Fibroblast of skin of right biceps (primary cell): ENCODE data around the gene POU2F1.
A peak's percentile ranks its signal among the peaks of the same experiment; 100 is the strongest.
"Not testable (repeated sequence)": the region's sequence is repeated elsewhere in the genome, so short reads cannot be mapped to it uniquely, and the experiment has no call there.

Experiments
- DNase-seq: peaks from one replicate; pipeline ENCODE4 v3.0.0-alpha.2; 2013

Gene POU2F1

GRCh38 chr1:167206166-167206835 is 14.4 kb upstream of the POU2F1 start:
- no peak for DNase-seq

DNA sequence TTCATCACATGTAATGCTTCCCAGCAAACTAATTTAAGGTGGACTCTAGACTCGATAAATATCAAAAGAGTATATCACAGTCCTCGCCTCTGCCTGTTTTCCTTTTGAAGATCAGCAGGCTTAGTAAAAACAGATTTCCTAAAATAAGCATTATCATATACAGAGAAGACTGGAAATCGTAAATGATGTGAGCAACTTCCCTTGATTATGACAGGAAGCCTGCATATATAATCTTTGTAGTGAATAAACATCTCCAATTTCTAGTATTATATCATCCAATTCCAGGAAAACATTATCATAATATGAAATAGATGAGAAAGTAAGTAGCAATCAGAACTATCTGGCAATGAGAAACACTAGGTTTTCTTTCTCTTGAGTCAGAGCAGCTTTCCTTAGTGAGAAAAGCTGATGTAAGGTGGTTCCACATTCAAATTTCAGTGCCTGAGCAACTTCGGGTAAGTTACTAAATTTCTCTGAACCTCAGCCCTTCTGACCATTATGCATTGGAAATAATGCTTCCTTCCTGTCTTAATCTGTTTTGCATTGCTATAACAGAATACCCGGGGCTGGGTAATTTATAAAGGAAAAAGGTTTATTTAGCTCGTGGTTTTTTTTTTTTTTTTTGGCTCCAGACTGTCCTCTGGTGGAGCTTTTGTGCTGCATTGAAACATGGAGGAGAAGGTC is 12.6 kb upstream of the POU2F1 start:
- DNase-seq, result no peak

DNA sequence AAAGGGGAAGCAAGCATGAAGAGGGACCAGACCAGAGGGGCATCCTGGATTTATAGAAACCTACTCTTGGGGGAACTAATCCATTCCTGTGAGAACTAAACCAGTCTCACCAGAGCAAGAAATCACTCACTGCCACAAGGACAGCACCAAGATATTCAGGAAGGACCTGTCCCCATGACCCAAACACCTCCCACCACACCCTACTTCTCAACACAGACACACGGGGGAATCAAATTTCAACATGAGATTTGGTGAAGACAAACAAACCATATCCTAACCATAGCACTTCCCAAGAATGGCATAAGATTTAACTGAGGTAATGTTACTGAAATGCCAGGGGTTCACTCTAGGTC is 12.1 kb upstream of the POU2F1 start:
- no peak for DNase-seq

DNA sequence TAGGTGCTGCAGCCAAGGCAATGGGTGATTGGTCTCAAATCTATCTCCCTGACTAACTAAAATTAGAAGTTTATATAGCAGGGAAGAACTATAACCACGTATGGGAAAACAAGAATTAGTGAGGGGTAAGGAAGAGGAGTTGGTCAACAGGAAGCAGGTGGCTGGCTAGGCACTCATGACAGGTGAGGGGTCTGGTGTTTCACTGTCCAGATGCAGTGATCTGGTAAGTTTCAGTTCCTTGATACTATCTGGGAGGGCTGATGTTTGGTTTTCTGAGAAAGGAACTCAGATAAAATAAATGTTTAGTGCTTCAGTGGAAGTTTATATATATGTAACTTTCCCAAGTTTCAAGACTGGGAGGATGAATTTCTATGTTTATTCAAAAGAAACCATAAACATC is 11.6 kb upstream of the POU2F1 start:
- no peak for DNase-seq

GRCh38 chr1:167210966-167211674 is 9.6 kb upstream of the POU2F1 start:
- DNase-seq, result no peak

- no peak for DNase-seq
These were observed 8.7 kb upstream of the POU2F1 start for GRCh38 chr1:167212025-167212424.

GRCh38 chr1:167216809-167217208 is 3.9 kb upstream of the POU2F1 start:
- DNase-seq, result no peak

GRCh38 chr1:167219194-167219593 is 1.5 kb upstream of the POU2F1 start:
- no peak for DNase-seq

DNA sequence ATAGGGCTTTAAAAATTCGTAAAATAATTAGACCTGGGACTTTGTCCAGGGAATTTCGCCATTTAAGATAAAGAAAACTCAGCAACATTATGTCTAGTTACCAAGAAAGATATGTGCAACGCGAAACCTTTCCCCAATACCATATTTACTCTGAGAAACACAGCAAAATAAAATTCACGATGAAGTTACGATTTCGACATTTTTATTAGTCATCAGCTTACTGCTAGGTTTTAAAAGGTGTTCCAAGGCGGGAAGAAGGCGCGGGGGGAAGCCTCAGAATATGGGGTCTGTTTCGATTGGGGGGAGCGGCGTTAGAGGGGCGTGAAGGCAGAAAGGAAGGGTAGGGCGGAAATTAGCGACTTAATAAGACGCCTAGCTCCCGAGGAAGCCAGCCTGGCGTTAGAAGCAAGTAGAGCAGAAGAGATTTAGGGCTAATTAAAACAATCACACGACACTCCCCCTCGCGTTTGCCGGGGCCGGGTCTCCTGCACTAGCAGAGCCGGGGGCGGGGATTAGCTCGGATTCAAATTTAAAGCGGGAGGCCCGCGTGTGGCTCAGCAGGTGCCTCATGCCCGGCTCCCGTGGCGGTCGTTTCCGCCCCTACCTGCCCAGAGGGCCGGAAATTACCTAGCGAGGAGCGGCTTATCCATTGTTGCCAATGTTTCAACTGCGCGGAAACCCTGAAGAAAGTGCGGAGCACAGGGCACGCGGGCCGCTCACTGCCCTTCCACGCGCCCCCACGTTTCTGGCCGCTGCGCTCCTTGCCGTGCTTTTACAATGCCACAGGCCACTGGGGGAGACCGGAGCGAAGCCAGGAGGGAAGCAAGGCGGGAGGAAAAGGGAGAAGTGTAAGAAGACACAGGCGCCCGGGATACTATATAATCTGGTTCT is 795 bp upstream of the POU2F1 start:
- DNase-seq, result peak; percentile 57

DNA sequence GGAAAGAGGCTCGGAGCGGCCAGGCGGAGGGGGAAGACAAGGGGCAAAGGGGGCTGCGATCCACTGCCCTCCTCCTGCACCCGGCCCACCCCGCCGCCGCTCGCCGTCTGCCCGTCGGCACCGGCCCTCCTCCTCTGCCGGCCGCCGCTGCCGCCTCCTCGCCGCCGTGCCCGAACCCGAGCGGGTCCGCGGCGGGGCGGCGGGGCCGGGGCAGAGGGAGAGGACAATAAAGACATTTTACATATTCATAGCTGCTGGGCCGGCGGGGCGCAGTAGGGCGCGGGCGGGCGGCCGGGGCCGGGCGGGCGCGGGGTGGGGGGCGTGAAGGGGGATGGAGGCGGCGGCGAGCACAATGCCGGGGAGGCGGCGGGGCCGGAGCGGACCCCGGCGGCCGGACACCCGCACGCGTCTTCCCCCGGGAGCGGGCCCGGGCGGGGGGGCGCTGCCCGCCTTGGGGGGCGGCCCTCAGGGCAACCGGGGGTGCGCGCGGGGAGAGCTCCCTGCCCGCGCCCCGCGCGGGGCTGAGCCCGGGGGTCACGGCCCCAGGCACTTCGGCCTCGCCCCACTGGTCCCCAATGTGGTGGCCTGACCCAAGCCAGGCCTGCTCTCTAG is 546 bp downstream of the POU2F1 start:
- no peak for DNase-seq

DNA sequence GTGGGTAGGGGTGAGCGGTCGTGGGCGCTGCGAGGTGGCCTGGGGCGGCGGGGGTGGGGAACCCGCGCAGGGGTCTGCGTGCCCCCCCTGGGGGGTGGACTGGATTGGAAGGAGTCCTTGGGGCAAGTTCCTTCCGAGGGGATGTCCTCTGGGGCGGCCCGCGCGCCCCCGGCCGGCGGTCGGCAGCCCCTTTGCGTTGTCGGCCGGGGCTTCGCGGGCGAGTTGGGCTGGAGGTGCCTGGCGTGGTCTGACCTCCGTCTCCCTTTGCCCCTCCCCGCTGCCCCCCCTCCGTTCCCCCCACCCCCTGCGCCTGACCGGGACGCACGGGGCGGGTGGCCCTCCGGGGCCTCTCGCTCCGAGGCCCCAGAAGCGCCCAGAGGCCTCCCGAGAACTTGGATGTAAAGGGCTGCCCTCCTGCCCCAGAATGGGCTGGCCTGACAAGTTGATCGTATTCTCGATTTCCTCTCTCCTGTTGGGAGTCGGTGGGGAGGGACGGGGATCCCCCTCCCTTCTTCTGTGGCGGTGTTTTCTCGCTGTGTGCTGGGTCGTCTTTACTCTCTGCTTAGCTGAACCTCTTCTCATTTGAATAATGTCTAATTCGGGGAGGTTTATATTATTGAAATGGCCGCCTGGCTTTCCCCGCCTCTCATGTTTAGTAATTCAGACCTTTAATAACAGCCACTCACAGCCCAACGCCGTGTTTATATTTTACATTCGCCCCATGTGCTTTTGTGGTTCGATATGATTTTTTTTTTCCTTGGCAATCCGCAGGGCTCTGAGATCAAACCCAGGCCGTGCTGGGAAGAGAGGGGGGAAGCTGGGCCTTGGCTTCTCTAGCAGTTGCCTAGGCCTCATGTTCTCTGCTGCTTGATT is 1.3 kb downstream of the POU2F1 start:
- DNase-seq, result peak; percentile 72

DNA sequence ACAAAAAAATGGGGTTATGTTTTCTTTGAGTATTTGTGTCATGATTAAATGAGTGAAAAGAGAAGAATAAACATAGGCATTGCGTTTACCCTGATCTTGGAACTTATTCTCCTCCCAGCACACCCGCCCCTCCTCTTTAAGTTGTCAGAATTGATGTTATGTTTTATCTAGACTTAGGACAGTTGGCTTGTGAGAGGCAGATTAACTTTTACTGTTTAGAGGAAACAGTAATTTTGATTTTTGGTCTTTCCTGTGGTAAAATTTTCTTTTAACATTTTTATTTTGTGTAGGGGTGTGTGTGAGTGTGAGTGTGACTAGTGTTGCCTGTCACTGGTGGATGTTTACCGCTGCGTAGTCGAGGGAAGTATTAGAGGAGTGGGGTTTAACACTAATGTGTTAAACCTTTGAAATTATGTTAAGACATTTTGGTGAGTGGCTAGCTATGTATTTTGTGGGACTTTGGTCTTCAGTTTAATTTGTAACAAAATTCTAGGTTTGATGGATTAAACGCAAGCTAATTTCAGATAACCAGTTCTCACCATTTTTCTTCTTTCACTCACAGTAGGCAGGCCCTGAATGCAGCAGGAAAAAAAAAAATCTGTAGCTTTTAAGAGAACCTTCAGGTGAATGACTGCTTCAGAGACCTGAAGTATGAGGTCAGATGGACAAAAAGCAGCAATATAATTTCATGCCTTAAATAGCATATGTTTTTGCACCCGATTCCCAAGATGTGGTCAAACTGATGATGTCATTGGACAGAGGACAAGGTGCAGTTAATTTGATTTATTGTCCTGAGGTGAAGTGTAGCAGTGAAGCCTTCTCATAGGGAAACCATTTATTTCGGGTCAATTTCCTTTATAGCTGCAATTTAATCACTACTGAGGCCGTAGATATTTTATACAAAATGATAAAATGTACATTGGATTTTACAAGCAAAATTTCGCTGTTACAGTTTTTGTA is 2.7 kb downstream of the POU2F1 start:
- peak; percentile 33 for DNase-seq

DNA sequence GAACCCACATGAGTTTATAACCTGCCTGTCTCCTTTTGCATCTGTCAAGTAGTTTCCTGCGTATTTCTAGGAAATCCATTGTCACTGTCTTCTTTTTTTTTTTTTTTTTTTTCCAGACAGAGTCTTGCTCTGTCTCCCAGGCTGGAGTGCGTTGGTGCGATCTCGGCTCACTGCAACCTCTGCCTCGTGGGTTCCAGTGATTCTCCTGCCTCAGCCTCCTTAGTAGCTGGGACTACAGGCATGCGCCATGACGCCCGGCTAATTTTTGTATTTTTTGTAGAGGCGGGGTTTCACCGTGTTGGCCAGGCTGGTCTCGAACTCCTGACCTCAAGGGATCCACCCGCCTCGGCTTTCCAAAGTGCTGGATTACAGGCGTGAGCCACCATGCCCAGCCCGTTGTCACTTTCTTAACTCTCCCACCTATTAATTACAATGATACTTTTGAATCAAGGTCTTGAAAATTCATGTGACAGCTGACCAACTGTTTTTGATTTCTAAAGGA is 4.1 kb downstream of the POU2F1 start:
- DNase-seq, result not testable (repeated sequence)

DNA sequence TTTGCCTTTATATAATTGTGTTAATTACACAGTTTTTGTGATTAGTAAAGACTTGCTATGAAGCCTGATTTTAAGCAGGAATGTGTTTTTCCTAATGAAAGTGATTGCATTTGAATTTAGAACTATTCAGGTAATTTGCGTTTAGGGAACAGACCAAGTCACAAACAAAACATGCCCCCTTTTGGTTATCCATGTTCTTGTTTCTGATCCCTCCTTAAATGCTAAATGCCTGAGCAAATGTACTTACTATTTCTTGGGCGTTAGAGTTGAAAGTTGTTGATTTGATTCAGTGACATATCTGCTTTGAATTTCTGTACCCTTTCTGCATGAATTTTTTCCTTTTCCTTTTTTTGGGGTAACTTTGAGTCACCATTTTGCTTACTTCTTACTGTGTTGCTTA is 5.2 kb downstream of the POU2F1 start:
- no peak for DNase-seq

DNA sequence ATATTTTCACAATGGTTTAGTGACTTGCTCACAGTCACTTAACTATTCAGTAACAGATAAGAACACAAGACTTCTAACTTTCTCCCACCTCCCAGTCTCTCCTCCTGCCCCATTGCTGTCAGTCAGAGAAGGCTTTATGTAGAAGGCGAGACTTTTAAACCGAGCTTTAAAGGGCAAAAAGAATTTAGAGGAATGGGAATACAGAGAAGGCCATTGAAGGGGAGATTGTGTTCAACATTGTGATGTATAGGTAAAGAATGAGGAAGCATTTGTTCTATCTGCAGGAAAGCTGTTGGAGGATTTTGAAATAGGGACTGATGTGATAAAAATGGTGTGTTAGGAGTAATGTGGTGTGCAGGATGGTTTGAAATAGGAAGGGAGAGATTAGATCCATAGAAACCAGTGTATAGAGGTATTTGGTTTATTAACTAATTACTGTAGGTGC is 7.3 kb downstream of the POU2F1 start:
- no peak for DNase-seq

DNA sequence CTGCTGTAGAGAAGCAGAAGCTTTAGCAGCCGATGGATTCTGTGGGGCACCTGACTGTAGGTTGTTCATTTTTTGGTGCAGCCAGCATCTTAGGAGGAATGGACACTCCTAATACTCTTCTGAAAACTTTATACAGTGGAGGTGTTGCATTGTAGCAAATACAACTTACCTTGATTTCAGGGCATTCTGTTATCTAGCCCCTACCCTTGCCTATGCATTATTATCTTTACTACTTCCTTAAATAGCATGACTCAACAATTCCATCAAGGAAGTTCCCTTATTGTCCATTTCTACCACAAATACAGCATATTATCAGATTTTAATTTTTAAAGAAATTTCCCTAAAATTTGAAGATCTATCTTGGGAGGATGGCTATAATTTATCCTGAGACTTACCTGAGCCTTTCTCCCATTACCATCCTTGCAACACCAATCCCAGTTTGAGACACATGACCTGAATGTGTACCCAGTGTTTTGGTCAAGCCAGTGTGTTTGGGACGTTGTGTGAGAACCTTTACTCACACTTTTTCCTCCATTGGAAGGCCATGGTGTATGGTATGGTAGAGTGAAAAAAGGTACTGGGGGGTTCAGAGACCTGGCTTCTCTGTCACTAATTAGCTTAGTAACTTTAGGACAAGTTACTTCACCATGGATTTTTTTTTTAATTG is 9.2 kb downstream of the POU2F1 start:
- DNase-seq, result no peak

GRCh38 chr1:167230437-167230836 is 9.8 kb downstream of the POU2F1 start:
- no peak for DNase-seq

GRCh38 chr1:167231873-167232450 is 11.3 kb downstream of the POU2F1 start:
- DNase-seq, result no peak

DNA sequence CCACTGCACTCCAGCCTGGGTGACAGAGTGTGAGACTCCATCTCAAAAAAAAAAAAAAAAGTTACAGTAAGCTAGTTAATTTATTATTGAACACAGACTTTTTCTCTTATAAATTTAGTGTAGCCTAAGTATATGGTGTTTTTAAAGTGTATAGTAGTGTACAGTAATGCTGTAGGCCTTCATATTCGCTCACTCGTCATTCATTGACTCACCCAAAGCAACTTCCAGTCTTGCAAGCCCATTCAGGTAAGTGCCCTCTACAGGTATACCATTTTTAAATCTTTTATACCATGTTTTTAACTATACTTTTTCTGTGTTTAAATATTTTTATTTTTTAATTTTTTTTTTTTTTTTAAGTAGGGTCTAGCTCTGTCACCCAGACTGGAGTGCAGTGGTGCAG is 12.1 kb downstream of the POU2F1 start:
- DNase-seq, result no peak
